ENCODE data around the gene SPAG4.

SPAG4 gene

DNA sequence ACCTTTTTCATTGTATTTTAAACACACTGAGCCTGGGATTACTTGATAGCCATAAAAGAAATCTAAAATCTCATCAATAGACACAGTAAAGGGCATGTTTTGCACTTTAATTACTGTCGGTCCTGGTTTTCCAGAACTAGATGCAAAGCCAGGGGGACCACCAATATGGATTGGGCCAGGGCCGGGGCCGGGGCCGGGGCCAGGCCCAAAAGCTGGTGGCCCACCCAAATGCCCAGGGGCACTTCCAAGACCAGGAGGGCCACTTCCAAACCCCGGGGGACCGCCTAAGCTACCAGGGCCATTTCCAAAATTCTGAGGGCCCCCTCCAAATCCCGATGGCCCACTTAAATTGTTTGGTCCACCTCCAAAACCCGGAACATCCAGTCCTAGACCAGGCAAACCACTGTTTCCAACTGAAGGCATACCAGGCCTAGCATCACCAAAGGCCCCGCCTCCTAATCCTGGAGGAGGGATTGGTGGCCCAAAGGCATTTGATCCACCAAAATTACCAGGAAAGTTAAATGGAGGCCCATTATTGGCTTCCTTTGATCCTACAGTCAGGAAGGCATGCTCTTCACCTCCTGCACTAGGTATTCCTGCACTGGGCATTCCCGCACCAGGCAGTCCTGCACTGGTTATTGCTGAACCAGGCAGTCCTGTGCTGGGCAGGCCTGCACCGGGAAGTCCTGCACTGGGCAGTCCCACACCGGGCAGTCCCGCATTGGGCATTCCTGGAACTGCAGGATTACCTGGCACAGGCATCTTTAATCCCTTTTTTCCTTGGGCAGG is 37.2 kb downstream of the SPAG4 start:
- no peak for DNase-seq (ENCODE audit: low read depth, low spot score)
- H3K4me3 ChIP-seq (ENCODE audit: low read depth, low read length) = no peak overlapping the region
- ChIA-PET POLR2A (no interaction called here), CTCF (interaction anchor here (1.4 kb wide), 1 partner anchor 11 kb away, joined by 4 read pairs; no protein-coding TSS in a partner anchor)
- TF ChIP-seq, protein P1, sequence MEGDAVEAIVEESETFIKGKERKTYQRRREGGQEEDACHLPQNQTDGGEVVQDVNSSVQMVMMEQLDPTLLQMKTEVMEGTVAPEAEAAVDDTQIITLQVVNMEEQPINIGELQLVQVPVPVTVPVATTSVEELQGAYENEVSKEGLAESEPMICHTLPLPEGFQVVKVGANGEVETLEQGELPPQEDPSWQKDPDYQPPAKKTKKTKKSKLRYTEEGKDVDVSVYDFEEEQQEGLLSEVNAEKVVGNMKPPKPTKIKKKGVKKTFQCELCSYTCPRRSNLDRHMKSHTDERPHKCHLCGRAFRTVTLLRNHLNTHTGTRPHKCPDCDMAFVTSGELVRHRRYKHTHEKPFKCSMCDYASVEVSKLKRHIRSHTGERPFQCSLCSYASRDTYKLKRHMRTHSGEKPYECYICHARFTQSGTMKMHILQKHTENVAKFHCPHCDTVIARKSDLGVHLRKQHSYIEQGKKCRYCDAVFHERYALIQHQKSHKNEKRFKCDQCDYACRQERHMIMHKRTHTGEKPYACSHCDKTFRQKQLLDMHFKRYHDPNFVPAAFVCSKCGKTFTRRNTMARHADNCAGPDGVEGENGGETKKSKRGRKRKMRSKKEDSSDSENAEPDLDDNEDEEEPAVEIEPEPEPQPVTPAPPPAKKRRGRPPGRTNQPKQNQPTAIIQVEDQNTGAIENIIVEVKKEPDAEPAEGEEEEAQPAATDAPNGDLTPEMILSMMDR (IDR thresholded peaks at IDR 0.05; ENCODE audit: insufficient read depth, low read length, missing control alignments) = no peak

DNA sequence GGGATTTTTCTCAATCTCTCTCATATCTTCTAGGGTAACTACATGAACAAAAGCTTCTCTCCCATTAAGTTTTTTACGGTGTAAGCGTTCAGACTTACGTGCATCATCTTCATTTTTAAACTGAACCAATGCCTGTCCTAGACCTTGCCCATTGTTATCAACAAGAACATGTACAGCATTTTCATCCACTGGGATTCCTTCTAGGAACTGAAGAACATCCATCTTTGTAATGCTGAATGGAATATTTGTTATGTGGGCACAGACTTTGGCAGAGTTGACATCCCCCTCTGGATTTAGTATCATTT is 37.8 kb downstream of the SPAG4 start:
- no peak for DNase-seq (ENCODE audit: low read depth, low spot score)
- H3K4me3 ChIP-seq (ENCODE audit: low read depth, low read length) = no peak overlapping the region
- ChIA-PET POLR2A (no interaction called here), CTCF (interaction anchor here (1.7 to 2.4 kb wide), 2 partner anchors 11 to 141 kb away, joined by 3 to 6 read pairs; partner anchors contain the start of genes CPNE1 and RBM12)
- TF ChIP-seq, protein P1 (IDR thresholded peaks at IDR 0.05; ENCODE audit: insufficient read depth, low read length, missing control alignments) = no peak

DNA sequence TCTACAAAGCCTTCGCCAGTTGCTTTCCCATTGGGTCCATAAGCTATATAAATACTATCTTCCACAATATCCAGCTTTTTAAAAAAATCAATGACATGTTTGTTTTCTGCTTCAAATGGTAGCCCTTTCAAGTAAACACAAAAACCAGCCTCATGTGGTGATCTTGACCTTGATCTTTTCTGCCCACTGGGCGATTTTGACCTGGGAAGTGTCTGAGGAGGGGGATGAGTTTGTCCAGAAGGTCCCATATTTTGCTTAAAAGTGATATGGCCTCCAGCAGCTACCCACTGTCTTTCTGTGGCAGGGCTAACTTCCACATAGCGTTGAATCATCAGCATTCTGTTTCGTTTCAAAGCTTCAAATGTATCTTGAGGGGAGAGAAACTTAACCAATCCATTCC is 38.3 kb downstream of the SPAG4 start:
- POLR2A ChIA-PET = no interaction called here
- CTCF ChIA-PET = interaction anchor here (1.7 to 2.4 kb wide), 2 partner anchors 10 to 142 kb away, joined by 3 to 6 read pairs; partner anchors contain the start of genes CPNE1 and RBM12
- DNase-seq (ENCODE audit: low read depth, low spot score) = no peak
- TF ChIP-seq, protein P1 (IDR thresholded peaks at IDR 0.05; ENCODE audit: insufficient read depth, low read length, missing control alignments) = no peak
- no peak overlapping the region for H3K4me3 ChIP-seq (ENCODE audit: low read depth, low read length)

DNA sequence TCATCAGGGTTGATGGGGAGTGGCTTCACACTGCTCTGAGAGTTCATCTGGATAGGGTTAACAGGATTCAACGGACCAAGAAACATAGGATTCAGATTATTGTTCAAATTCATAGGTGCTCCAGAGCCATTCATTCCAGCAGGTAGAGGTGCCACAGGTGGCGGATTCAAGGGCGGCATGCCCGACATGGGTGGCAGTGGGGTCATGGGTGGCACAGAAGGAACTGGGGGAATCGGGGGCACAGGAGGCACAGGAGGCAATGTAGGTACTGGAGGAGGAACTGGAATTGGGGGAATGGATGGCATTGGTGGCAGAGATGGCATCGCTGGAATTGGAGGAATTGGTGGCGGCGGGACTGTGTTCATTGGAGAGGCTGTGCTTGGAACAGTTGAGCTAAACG is 38.8 kb downstream of the SPAG4 start:
- POLR2A ChIA-PET = no interaction called here
- CTCF ChIA-PET = interaction anchor here (1.7 to 2.4 kb wide), 2 partner anchors 10 to 142 kb away, joined by 3 to 6 read pairs; partner anchors contain the start of genes CPNE1 and RBM12

DNA sequence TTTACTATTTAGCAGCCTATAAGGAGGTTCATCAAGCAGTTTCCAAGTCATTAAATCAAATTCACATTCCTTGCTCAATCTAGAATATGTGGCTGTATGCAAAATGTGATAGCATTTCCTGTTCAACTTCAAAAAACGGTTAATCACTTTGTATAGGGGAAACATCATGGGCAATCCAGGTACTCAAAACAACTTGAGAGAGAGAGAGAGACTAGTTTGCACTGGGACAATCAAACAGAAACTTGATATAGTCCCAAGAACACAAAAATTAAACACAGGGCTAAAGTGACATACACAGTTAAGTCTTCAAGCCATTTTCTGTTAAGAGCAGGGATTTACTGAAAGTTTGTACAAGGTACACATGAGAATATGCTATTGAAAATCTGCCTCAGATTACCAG is 41.6 kb downstream of the SPAG4 start:
- ChIA-PET CTCF (no interaction called here), POLR2A (no interaction called here)
- TF ChIP-seq, protein P1 (IDR thresholded peaks at IDR 0.05; ENCODE audit: insufficient read depth, low read length, missing control alignments) = no peak
- H3K4me3 ChIP-seq (ENCODE audit: low read depth, low read length) = no peak overlapping the region
- DNase-seq (ENCODE audit: low read depth, low spot score) = no peak

More for the DNA sequence above, 38.8 kb downstream of the SPAG4 start:
- TF ChIP-seq, protein P1 (IDR thresholded peaks at IDR 0.05; ENCODE audit: insufficient read depth, low read length, missing control alignments) = no peak
- no peak for DNase-seq (ENCODE audit: low read depth, low spot score)
- no peak overlapping the region for H3K4me3 ChIP-seq (ENCODE audit: low read depth, low read length)

DNA sequence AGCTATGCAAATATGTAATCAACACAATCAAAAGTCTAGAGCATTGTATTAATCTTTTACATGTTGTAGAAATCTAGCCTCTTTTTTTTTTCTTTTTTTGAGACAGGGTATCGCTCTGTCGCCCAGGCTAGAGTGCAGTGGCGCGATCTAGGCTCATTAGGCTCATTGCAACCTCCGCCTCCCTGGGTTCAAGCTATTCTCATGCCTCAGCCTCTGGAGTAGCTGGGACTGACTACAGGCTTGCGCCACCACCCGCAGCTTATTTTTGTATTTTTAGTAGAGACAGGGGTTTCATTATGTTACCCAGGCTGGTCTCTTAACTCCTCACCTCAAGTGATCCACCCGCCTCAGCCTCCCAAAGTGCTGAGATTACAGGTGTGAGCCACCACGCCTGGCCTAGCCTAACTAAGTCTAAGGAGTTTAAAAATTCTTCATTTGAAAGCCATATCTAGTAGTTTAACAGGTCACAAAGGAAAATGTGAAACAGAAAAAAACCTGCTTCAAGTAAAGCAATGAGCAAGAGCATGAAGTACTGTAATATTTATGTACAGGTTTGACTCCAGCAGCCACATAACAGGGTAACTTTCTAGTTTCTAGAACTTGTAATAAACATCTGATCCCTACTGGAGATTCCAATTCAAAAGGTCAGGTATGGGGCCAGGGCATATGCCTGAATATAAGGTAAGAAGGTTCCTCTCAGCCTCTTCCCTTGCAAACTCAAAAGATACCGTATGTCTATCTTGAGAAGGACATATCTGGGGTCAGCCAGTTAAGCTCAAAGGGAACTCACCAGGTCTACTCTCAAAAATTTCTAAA is 44.7 kb downstream of the SPAG4 start:
- TF ChIP-seq, protein P1 (IDR thresholded peaks at IDR 0.05; ENCODE audit: insufficient read depth, low read length, missing control alignments) = no peak
- CTCF ChIA-PET = interaction anchor here (1.2 kb wide), 2 partner anchors 196 to 332 kb away, joined by 3 to 4 read pairs; no protein-coding TSS in a partner anchor
- H3K4me3 ChIP-seq (ENCODE audit: low read depth, low read length) = no peak overlapping the region
- no peak for DNase-seq (ENCODE audit: low read depth, low spot score)
- POLR2A ChIA-PET = no interaction called here

Data from AG04449 (cell line).